ENCODE measurements around the gene PRKAR1A.
"Not testable (repeated sequence)": the region's sequence is repeated elsewhere in the genome, so short reads cannot be mapped to it uniquely, and the experiment has no call there.

PRKAR1A gene

GRCh38 chr17:68511671-68512246 is 471 bp upstream of the PRKAR1A start:
- peak; percentile 8 for DNase-seq (ENCODE audit: low read depth)

- DNase-seq (ENCODE audit: low read depth), result peak; percentile 17
These were observed 787 bp downstream of the PRKAR1A start for GRCh38 chr17:68512960-68513474.

GRCh38 chr17:68513932-68514331 is 1.7 kb downstream of the PRKAR1A start:
- DNase-seq (ENCODE audit: low read depth), result no peak

- no peak for DNase-seq (ENCODE audit: low read depth)
These were observed 2.8 kb downstream of the PRKAR1A start for GRCh38 chr17:68514831-68515635.

- no peak for DNase-seq (ENCODE audit: low read depth)
These were observed 4.5 kb downstream of the PRKAR1A start for GRCh38 chr17:68516732-68517131.

- not testable (repeated sequence) for DNase-seq (ENCODE audit: low read depth)
These were observed 5.4 kb downstream of the PRKAR1A start for GRCh38 chr17:68517605-68518004.

- DNase-seq (ENCODE audit: low read depth), result no peak
These were observed 6.0 kb downstream of the PRKAR1A start for GRCh38 chr17:68518063-68518815.

- not testable (repeated sequence) for DNase-seq (ENCODE audit: low read depth)
These were observed 6.8 kb downstream of the PRKAR1A start for GRCh38 chr17:68519051-68519450.

- DNase-seq (ENCODE audit: low read depth), result no peak
These were observed 7.7 kb downstream of the PRKAR1A start for GRCh38 chr17:68519911-68520310.

GRCh38 chr17:68522266-68522665 is 10.0 kb downstream of the PRKAR1A start:
- no peak for DNase-seq (ENCODE audit: low read depth)

GRCh38 chr17:68526548-68526947 is 14.3 kb downstream of the PRKAR1A start:
- DNase-seq (ENCODE audit: low read depth), result no peak

- no peak for DNase-seq (ENCODE audit: low read depth)
These were observed 15.1 kb downstream of the PRKAR1A start for GRCh38 chr17:68527314-68527713.

GRCh38 chr17:68531252-68531651 is 19.0 kb downstream of the PRKAR1A start:
- no peak for DNase-seq (ENCODE audit: low read depth)

- DNase-seq (ENCODE audit: low read depth), result no peak
These were observed 20.6 kb downstream of the PRKAR1A start for GRCh38 chr17:68532826-68533225.

GRCh38 chr17:68533887-68534694 is 21.9 kb downstream of the PRKAR1A start:
- DNase-seq (ENCODE audit: low read depth), result no peak

- DNase-seq (ENCODE audit: low read depth), result no peak
These were observed 22.5 kb downstream of the PRKAR1A start for GRCh38 chr17:68534695-68535088.

GRCh38 chr17:68535922-68536321 is 23.7 kb downstream of the PRKAR1A start:
- no peak for DNase-seq (ENCODE audit: low read depth)

- DNase-seq (ENCODE audit: low read depth), result no peak
These were observed 27.6 kb downstream of the PRKAR1A start for GRCh38 chr17:68539548-68540467.

GRCh38 chr17:68540981-68541380 is 28.8 kb downstream of the PRKAR1A start:
- DNase-seq (ENCODE audit: low read depth), result no peak

- DNase-seq (ENCODE audit: low read depth), result no peak
These were observed 29.6 kb downstream of the PRKAR1A start for GRCh38 chr17:68541816-68542215.

Measured in HS-27A (cell line).